IMR-90 (cell line): ENCODE results near the gene GSTM3.

Experiments
- BHLHE40 ChIP-seq: fragments of 150-350 bp; IDR thresholded peaks from 2 replicates; pipeline ENCODE4 v1.6.1; 2016; ENCODE audit warnings: mild to moderate bottlenecking, low read depth, low read length
- CHD1 ChIP-seq: IDR thresholded peaks from 2 replicates; pipeline ENCODE4 v1.6.1; 2012; ENCODE audit warnings: low read depth, low read length, improper control_type of control experiment
- ELK1 ChIP-seq: fragments of 150-350 bp; IDR thresholded peaks from 2 replicates; pipeline ENCODE4 v1.6.1; 2016; ENCODE audit warnings: low read depth, mild to moderate bottlenecking, low read length, moderate library complexity, borderline replicate concordance
- MAFK ChIP-seq: IDR thresholded peaks from 2 replicates; pipeline ENCODE4 v1.6.1; 2012; ENCODE audit warnings: low read depth, low read length, improper control_type of control experiment
- MAZ ChIP-seq: IDR thresholded peaks from 2 replicates; pipeline ENCODE4 v1.6.1; 2012; ENCODE audit warnings: low read depth, mild to moderate bottlenecking, low read length, improper control_type of control experiment, moderate library complexity, borderline replicate concordance
- POLR2A ChIP-seq: IDR thresholded peaks from 2 replicates; pipeline ENCODE4 v1.6.1; 2012; ENCODE audit warnings: mild to moderate bottlenecking, low read depth, low read length
- RCOR1 ChIP-seq: IDR thresholded peaks from 2 replicates; pipeline ENCODE4 v1.6.1; 2012; ENCODE audit warnings: mild to moderate bottlenecking, low read length, improper control_type of control experiment; ENCODE audit not compliant: insufficient replicate concordance
- SMC3 ChIP-seq: fragments of 150-350 bp; IDR thresholded peaks from 2 replicates; pipeline ENCODE4 v1.6.1; 2016; ENCODE audit warnings: low read depth, mild to moderate bottlenecking, antibody characterized with exemption, low read length, moderate library complexity
- USF2 ChIP-seq: fragments of 150-350 bp; IDR thresholded peaks from 2 replicates; pipeline ENCODE4 v1.6.1; 2017; ENCODE audit warnings: mild to moderate bottlenecking, antibody characterized with exemption, low read length, low read depth
- TF ChIP-seq, protein P1 (sequence below): conservative IDR thresholded peaks from 2 replicates; pipeline ENCODE4 v1.5.1; 2012; ENCODE audit warnings: mild to moderate bottlenecking, low read depth, low read length, improper control_type of control experiment

DNA sequence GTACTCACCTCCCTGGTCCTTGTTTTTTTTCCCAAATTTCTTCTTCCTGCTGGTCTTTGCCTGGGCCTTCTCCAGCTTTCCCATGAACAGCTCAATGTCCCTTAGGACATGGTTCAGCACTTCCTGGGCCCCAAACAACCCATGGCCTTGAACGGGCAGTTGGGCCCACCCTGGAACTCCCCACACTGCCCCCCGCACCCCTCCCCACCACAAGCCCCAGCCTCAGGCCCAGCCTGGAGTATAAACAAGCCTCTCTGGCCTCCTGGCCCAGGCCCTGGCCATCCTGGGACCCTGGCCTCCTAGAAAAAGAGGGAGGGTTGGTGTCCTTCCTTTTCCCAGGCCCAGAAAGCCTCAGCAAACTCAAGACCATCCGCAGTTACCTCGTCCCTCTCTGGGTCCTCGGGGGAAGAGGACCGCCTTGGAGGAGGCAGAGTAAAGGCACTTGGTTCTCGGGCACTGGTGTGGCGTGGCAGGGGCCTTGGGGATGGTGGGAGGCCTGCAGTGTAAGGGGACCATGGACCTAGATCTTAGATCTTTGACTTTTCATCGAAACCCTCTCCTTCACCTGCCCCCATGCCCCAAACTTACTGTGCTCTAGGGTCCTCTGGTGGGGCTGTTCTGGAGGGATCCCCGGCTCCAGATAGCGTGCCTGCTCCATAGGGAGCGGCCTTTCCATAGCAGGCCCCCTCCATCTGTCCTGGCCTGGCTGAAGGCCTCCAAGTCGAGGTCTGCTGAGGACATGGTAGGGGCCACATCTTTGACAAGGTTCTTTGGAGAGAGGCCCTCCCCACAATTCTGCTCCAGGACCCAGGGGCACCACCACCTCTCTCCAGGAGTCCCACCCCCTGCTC lies 17.3 kb upstream of the GSTM3 start:
- TF ChIP-seq CHD1, result no peak
- TF ChIP-seq, protein P1, sequence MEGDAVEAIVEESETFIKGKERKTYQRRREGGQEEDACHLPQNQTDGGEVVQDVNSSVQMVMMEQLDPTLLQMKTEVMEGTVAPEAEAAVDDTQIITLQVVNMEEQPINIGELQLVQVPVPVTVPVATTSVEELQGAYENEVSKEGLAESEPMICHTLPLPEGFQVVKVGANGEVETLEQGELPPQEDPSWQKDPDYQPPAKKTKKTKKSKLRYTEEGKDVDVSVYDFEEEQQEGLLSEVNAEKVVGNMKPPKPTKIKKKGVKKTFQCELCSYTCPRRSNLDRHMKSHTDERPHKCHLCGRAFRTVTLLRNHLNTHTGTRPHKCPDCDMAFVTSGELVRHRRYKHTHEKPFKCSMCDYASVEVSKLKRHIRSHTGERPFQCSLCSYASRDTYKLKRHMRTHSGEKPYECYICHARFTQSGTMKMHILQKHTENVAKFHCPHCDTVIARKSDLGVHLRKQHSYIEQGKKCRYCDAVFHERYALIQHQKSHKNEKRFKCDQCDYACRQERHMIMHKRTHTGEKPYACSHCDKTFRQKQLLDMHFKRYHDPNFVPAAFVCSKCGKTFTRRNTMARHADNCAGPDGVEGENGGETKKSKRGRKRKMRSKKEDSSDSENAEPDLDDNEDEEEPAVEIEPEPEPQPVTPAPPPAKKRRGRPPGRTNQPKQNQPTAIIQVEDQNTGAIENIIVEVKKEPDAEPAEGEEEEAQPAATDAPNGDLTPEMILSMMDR, result no peak
- no peak for TF ChIP-seq ELK1
- TF ChIP-seq BHLHE40, result no peak
- no peak for TF ChIP-seq POLR2A
- TF ChIP-seq RCOR1, result no peak
- TF ChIP-seq MAFK, result no peak
- TF ChIP-seq USF2, result no peak
- no peak for TF ChIP-seq SMC3
- no peak for TF ChIP-seq MAZ
